Neural cell (in vitro differentiated cells): ENCODE results near the gene PDE2A. TPM values are rescaled to one million over a fixed set of nuclear protein-coding genes. Genes with fewer than 3 reads are reported as not detected.

Source experiments
- H2AFZ ChIP-seq: fragments of 200-600, 300-800 bp; sonication (generic), shearing (Covaris generic); 2 replicates; pipeline ENCODE4 v1.6.0; 2014; ENCODE audit warnings: low read depth, mild to moderate bottlenecking, antibody characterized with exemption, low read length, moderate library complexity
- H3F3A ChIP-seq: fragments of 200-600 bp; shearing (Covaris generic); 2 replicates; pipeline ENCODE4 v1.6.1; 2016; ENCODE audit warnings: mild to moderate bottlenecking, moderate library complexity, mixed read lengths, antibody characterized with exemption, low read length; ENCODE audit not compliant: insufficient read depth, poor library complexity, severe bottlenecking
- H3K27ac ChIP-seq: fragments of 200-600, 300-800 bp; sonication (generic), shearing (Covaris generic); 2 replicates; pipeline ENCODE4 v1.5.1; 2014; ENCODE audit warnings: mild to moderate bottlenecking, low read length, moderate library complexity
- H3K27me3 ChIP-seq: fragments of 300-800, 200-600 bp; sonication (generic), shearing (Covaris generic); 2 replicates; pipeline ENCODE4 v1.6.0; 2014; ENCODE audit warnings: mild to moderate bottlenecking, low read depth, low read length, moderate library complexity; ENCODE audit not compliant: insufficient read depth
- H3K36me3 ChIP-seq: fragments of 300-800, 200-600 bp; sonication (generic), shearing (Covaris generic); 2 replicates; pipeline ENCODE4 v1.5.1; 2014; ENCODE audit warnings: mild to moderate bottlenecking, antibody characterized with exemption, low read length, moderate library complexity; ENCODE audit not compliant: insufficient read depth
- H3K4me2 ChIP-seq: fragments of 300-800, 200-600 bp; sonication (generic), shearing (Covaris generic); 2 replicates; pipeline ENCODE4 v1.6.0; 2014; ENCODE audit warnings: mild to moderate bottlenecking, low read length
- H3K4me3 ChIP-seq: fragments of 300-800, 200-600 bp; sonication (generic), shearing (Covaris generic); 2 replicates; pipeline ENCODE4 v1.5.1; 2014; ENCODE audit warnings: mild to moderate bottlenecking, low read length, moderate library complexity
- H3K79me2 ChIP-seq: fragments of 200-600 bp; shearing (Covaris generic); replicated peaks from 2 replicates; pipeline ENCODE4 v1.6.0; 2014; ENCODE audit warnings: mild to moderate bottlenecking, low read length, moderate library complexity; ENCODE audit not compliant: insufficient read depth
- H3K9ac ChIP-seq: fragments of 300-800, 200-600 bp; sonication (generic), shearing (Covaris generic); 2 replicates; pipeline ENCODE4 v1.6.1; 2016; ENCODE audit warnings: mild to moderate bottlenecking, low read length, mixed read lengths
- H3K9me2 ChIP-seq: fragments of 200-600 bp; shearing (Covaris generic); 2 replicates; pipeline ENCODE4 v1.6.1; 2016; ENCODE audit warnings: mild to moderate bottlenecking, low read length, mixed read lengths; ENCODE audit not compliant: insufficient read depth
- H3K9me3 ChIP-seq: fragments of 200-600, 300-800 bp; sonication (generic), shearing (Covaris generic); 2 replicates; pipeline ENCODE4 v1.6.1; 2016; ENCODE audit warnings: mild to moderate bottlenecking, mixed run types, low read length, moderate library complexity, mixed read lengths
- H4K20me1 ChIP-seq: fragments of 200-600 bp; shearing (Covaris generic); 2 replicates; pipeline ENCODE4 v1.6.1; 2016; ENCODE audit warnings: mild to moderate bottlenecking, mixed run types; ENCODE audit not compliant: insufficient read depth
- EP300 ChIP-seq: fragments of 450-650 bp; conservative IDR thresholded peaks from 2 replicates; pipeline ENCODE4 v1.6.1; 2014; ENCODE audit warnings: antibody characterized with exemption, mild to moderate bottlenecking, moderate library complexity; ENCODE audit not compliant: poor library complexity, severe bottlenecking
- EZH2 ChIP-seq: fragments of 200-600, 300-800 bp; shearing (Covaris generic), sonication (generic); IDR thresholded peaks from 2 replicates; pipeline ENCODE4 v1.6.1; 2014; ENCODE audit warnings: antibody characterized with exemption, low read length, borderline replicate concordance, mild to moderate bottlenecking; ENCODE audit not compliant: insufficient read depth, poor library complexity, severe bottlenecking
- MXI1 ChIP-seq: fragments of 450-650 bp; conservative IDR thresholded peaks from 2 replicates; pipeline ENCODE4 v1.6.1; 2014; ENCODE audit warnings: antibody characterized with exemption, mild to moderate bottlenecking; ENCODE audit not compliant: poor library complexity, severe bottlenecking
- POLR2AphosphoS5 ChIP-seq: IDR thresholded peaks from 2 replicates; pipeline ENCODE4 v1.6.1; 2012
- RAD21 ChIP-seq: fragments of 450-650 bp; conservative IDR thresholded peaks from 2 replicates; pipeline ENCODE4 v1.6.1; 2014; ENCODE audit warnings: antibody characterized with exemption, mild to moderate bottlenecking, moderate library complexity
- REST ChIP-seq: IDR thresholded peaks from 2 replicates; pipeline ENCODE4 v1.6.1; 2012; ENCODE audit warnings: borderline replicate concordance
- SMC3 ChIP-seq: fragments of 450-650 bp; conservative IDR thresholded peaks from 2 replicates; pipeline ENCODE4 v1.6.1; 2014; ENCODE audit warnings: antibody characterized with exemption, mild to moderate bottlenecking, moderate library complexity; ENCODE audit not compliant: poor library complexity
- TAF1 ChIP-seq: IDR thresholded peaks from 2 replicates; pipeline ENCODE4 v1.6.1; 2012; ENCODE audit warnings: low read depth
- polyA plus RNA-seq: library from polyadenylated mRNA; depleted of rRNA; stranded (reverse); fragments of >200 nt; gene quantifications from 2 replicates; pipeline ENCODE4 v1.2.3, GENCODE V29; 2014
- TF ChIP-seq, protein P1 (sequence below): fragments of 450-650 bp; IDR thresholded peaks from 2 replicates; pipeline ENCODE4 v1.5.1; 2014; ENCODE audit warnings: antibody characterized with exemption, mild to moderate bottlenecking, moderate library complexity; ENCODE audit not compliant: poor library complexity, severe bottlenecking

PDE2A gene
- polyA plus RNA-seq, 1 donor from 2014 or later: 11.6 TPM

DNA sequence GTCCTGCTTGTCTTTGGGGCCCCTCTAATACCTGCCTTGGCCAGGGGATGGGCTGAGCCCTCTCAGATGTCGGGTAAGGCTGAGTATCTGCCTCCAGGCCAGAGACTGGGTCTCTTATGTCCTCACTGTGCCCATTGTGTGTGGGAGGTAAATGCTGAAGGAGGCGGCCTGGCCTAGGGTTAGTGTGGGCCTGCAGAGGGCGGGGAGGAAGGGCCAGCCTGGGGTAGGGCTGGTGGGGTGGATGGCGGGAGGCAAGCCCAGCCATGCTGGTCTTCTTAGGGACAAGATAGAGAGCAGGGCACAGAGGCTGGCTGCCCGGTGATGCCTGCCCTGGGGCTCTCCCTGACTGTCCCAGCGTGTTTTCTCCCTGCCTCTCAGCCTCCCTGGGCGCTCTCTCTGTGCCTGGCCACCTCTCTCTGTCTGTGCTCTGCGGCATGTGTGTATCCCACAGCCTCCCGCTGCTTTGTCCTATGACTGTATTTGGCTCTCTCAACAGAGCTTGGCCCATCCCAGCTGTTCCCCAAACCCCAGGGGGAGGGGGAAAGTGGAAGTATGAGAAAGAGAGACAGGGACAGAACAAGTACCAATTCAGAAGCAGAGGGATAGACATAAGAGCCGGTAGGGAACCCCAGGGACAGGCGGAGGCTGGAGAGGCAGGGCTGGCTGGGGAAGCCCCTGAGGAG lies 57.0 kb downstream of the PDE2A start:
- Histone ChIP-seq H3K4me3 (no peak overlapping the region), H3F3A (no peaks in the 10 kb centered on the region), H2AFZ (no peak overlapping the region), H3K36me3 (no peaks in the 10 kb centered on the region), H3K27ac (no peak overlapping the region), H3K9me2 (no peaks in the 10 kb centered on the region), H3K4me2 (no peak overlapping the region), H3K27me3 (no peaks in the 10 kb centered on the region), H4K20me1 (no peaks in the 10 kb centered on the region), H3K9me3 (no peaks in the 10 kb centered on the region), H3K9ac (no peak overlapping the region), H3K79me2 (no peaks in the 10 kb centered on the region)
- TF ChIP-seq EP300 (no peak), REST (no peak), TAF1 (no peak), RAD21 (no peak), SMC3 (no peak), EZH2 (no peak), MXI1 (no peak), POLR2AphosphoS5 (no peak)
- TF ChIP-seq, protein P1, sequence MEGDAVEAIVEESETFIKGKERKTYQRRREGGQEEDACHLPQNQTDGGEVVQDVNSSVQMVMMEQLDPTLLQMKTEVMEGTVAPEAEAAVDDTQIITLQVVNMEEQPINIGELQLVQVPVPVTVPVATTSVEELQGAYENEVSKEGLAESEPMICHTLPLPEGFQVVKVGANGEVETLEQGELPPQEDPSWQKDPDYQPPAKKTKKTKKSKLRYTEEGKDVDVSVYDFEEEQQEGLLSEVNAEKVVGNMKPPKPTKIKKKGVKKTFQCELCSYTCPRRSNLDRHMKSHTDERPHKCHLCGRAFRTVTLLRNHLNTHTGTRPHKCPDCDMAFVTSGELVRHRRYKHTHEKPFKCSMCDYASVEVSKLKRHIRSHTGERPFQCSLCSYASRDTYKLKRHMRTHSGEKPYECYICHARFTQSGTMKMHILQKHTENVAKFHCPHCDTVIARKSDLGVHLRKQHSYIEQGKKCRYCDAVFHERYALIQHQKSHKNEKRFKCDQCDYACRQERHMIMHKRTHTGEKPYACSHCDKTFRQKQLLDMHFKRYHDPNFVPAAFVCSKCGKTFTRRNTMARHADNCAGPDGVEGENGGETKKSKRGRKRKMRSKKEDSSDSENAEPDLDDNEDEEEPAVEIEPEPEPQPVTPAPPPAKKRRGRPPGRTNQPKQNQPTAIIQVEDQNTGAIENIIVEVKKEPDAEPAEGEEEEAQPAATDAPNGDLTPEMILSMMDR: no peak

DNA sequence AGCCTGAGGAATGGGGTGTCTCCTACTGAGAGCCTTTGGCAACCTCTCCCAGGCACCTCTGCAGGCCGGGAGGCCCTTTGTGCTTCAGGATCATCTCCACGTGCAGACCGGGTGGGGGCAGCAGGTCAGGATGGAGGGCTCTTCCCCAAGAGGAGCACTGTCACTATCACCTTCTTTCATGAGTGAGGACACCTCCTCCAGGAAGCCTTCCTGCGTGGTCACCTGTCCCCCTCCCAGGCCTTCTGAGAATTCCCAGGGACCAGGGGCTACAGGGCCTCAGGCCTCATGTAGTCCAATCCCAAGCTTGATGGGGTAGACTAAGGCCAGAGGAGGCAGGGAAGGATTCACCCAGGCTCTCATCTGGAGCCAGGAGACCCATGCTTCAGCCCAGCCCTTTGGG lies 57.6 kb downstream of the PDE2A start:
- no peaks in the 10 kb centered on the region for H3K9me3 ChIP-seq

More for the DNA sequence above, 57.6 kb downstream of the PDE2A start:
- Histone ChIP-seq H3F3A (no peaks in the 10 kb centered on the region), H4K20me1 (no peaks in the 10 kb centered on the region), H3K79me2 (no peaks in the 10 kb centered on the region), H3K27me3 (no peaks in the 10 kb centered on the region), H3K4me3 (no peak overlapping the region), H3K4me2 (no peak overlapping the region), H3K9me2 (no peaks in the 10 kb centered on the region), H3K9ac (no peak overlapping the region), H3K36me3 (no peaks in the 10 kb centered on the region), H2AFZ (no peak overlapping the region), H3K27ac (no peak overlapping the region)
- TF ChIP-seq EZH2 (no peak), MXI1 (no peak), EP300 (no peak), POLR2AphosphoS5 (no peak), SMC3 (no peak), REST (no peak), TAF1 (no peak), RAD21 (no peak)
- TF ChIP-seq, protein P1: no peak
